K562 (cell line): ENCODE results near the gene NKX2-2. TPM values are rescaled to one million over a fixed set of nuclear protein-coding genes. Genes with fewer than 3 reads are reported as not detected.

Source experiments
- CREM ChIP-seq: IDR thresholded peaks from 2 replicates; pipeline ENCODE4 v1.6.1; 2014; ENCODE audit warnings: antibody characterized with exemption, low read depth
- SMAD4 ChIP-seq: fragments of 250-450 bp; sonication (Bioruptor Pico); conservative IDR thresholded peaks from 2 replicates; pipeline ENCODE4 v1.8.0; 2021; ENCODE audit warnings: inconsistent platforms, mild to moderate bottlenecking, moderate library complexity
- ZBTB40 ChIP-seq, 2 experiments: fragments of 450-650 bp in 1 of 2; sonication (generic) in 1 of 2; formaldehyde crosslinking in 1 of 2; IDR thresholded peaks; 2 replicates each; pipeline versions ENCODE4 v1.7.1 to v1.9.0; 2016 to 2022; ENCODE audit warnings: inconsistent platforms in 1 of 2, mild to moderate bottlenecking in 1 of 2, missing genetic modification reagents in 1 of 2
- polyA plus RNA-seq, 8 experiments: library from polyadenylated mRNA; depleted of rRNA in 4 of 8; stranded (reverse) in 5 of 8; unstranded in 3 of 8; fragments of >200 nt; fragmentation: Nextera tagmentation in 2 of 8; fragmentation: Illumina TruSeq in 1 of 8; extraction: Ambion mirVana in 2 of 8; extraction: Trizol in 1 of 8; gene quantifications; 2 replicates each; pipeline versions ENCODE4 v1.2.1 to v1.2.3, GENCODE V29; 2011 to 2014; ENCODE audit warnings: inconsistent platforms in 1 of 8, missing spikeins in 1 of 8
- total RNA-seq, 7 experiments: library from RNA; depleted of rRNA in 6 of 7; stranded (reverse); fragments of >200 nt in 6 of 7; fragmentation: Illumina TruSeq in 2 of 7; extraction: Trizol in 2 of 7; gene quantifications; 2 replicates each; pipeline versions ENCODE4 v1.2.1 to v1.2.3, GENCODE V29; 2011 to 2021; ENCODE audit warnings: low replicate concordance in 1 of 7
- TF ChIP-seq, protein P1 (sequence below): sonication (generic); formaldehyde crosslinking; IDR thresholded peaks from 2 replicates; pipeline ENCODE4 v1.8.0; 2022; ENCODE audit warnings: missing genetic modification reagents, mild to moderate bottlenecking, borderline replicate concordance

Gene NKX2-2
- total and polyA plus RNA-seq, 9 of the 15 experiments (the other 6 are each of a cell fraction or from before 2014, with no cell fraction given), result 0.04 TPM; not detected in 8

DNA sequence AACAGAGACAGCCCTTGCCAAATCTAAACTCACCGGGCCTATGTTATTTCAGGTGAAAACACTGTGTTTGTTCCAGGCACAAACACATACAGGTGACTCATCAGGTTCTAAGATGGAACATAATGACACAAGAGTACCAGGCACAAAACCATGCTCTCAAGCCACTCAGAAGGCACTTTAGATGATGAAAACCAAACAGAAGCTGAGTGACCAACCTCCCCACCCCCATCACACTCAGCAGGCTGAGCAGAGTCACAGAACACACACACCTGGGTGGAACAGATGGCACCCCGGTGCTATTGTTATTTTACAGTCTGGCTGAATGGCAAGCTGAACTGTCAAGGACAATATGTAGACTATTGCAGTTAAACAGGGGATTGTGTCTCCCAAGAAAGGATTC is 20.6 kb upstream of the NKX2-2 start (continued):
- TF ChIP-seq ZBTB40 (IDR thresholded peaks at IDR 0.05) (no peak), ZBTB40 (CRISPR knock-in tag; IDR thresholded peaks at IDR 0.05) (no peak), CREM (no peak), SMAD4 (CRISPR knock-in tag) (no peak)
- TF ChIP-seq, protein P1, sequence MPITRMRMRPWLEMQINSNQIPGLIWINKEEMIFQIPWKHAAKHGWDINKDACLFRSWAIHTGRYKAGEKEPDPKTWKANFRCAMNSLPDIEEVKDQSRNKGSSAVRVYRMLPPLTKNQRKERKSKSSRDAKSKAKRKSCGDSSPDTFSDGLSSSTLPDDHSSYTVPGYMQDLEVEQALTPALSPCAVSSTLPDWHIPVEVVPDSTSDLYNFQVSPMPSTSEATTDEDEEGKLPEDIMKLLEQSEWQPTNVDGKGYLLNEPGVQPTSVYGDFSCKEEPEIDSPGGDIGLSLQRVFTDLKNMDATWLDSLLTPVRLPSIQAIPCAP (CRISPR knock-in tag), result no peak
